WTC11 (cell line): ENCODE data around the gene FXYD6. TPM values are rescaled to one million over a fixed set of nuclear protein-coding genes. Genes with fewer than 3 reads are reported as not detected.

Experiments
- ATAC-seq: fragments of 200-7000 bp; cut with Tn5 transposase; 2 replicates; pipeline ENCODE4 v1.10.0; 2021; ENCODE audit warnings: mild to moderate bottlenecking, moderate library complexity
- CTCF ChIA-PET: fragments of 300-600 bp; sonication (Branson Sonifier 250); formaldehyde crosslinking; loops from one replicate; lab custom pipeline; 2021; ENCODE audit warnings: antibody characterized with exemption; lab: Charles Lee
- POLR2A ChIA-PET: fragments of 350-600 bp; sonication (Branson Sonifier 250); formaldehyde crosslinking; loops from one replicate; lab custom pipeline; 2021; ENCODE audit warnings: antibody characterized with exemption; lab: Charles Lee
- DNase-seq: peaks from one replicate; pipeline ENCODE4 v3.0.0; 2021; ENCODE audit warnings: low spot score
- H3K27ac Mint-ChIP-seq: 2 replicates; pipeline ENCODE4 v1.8.0; 2021; ENCODE audit warnings: mixed read lengths
- H3K27me3 Mint-ChIP-seq: 2 replicates; pipeline ENCODE4 v1.8.0; 2021; ENCODE audit warnings: low read depth, mild to moderate bottlenecking, moderate library complexity, mixed read lengths
- H3K36me3 Mint-ChIP-seq: 2 replicates; pipeline ENCODE4 v1.8.0; 2021; ENCODE audit warnings: mixed read lengths
- H3K4me1 Mint-ChIP-seq: 2 replicates; pipeline ENCODE4 v1.8.0; 2022; ENCODE audit warnings: mixed read lengths
- H3K4me3 Mint-ChIP-seq: 2 replicates; pipeline ENCODE4 v1.8.0; 2021; ENCODE audit warnings: mild to moderate bottlenecking, moderate library complexity, mixed read lengths
- H3K9me3 Mint-ChIP-seq: 2 replicates; pipeline ENCODE4 v1.8.0; 2021; ENCODE audit warnings: mixed read lengths
- AFF4 ChIP-seq: sonication (generic); formaldehyde crosslinking; IDR thresholded peaks from 2 replicates; pipeline ENCODE4 v1.8.1; 2023; ENCODE audit warnings: mild to moderate bottlenecking, missing genetic modification reagents, borderline replicate concordance
- AR ChIP-seq: fragments of 250-450 bp; sonication (Bioruptor Pico); IDR thresholded peaks from 2 replicates; pipeline ENCODE4 v1.9.0; 2021; ENCODE audit warnings: mild to moderate bottlenecking
- CBFB ChIP-seq: sonication (generic); formaldehyde crosslinking; IDR thresholded peaks from 2 replicates; pipeline ENCODE4 v1.8.1; 2022; ENCODE audit warnings: mild to moderate bottlenecking, low read depth, missing genetic modification reagents
- CREB1 ChIP-seq: sonication (generic); formaldehyde crosslinking; IDR thresholded peaks from 2 replicates; pipeline ENCODE4 v1.8.0; 2023; ENCODE audit warnings: mild to moderate bottlenecking, missing genetic modification reagents
- EMX1 ChIP-seq: fragments of 250-450 bp; sonication (Bioruptor Pico); IDR thresholded peaks from 2 replicates; pipeline ENCODE4 v1.8.0; 2021; ENCODE audit warnings: mild to moderate bottlenecking
- FOXJ3 ChIP-seq: sonication (generic); formaldehyde crosslinking; IDR thresholded peaks from 2 replicates; pipeline ENCODE4 v1.9.0; 2021; ENCODE audit warnings: missing genetic modification reagents, mild to moderate bottlenecking, borderline replicate concordance
- JAZF1 ChIP-seq: fragments of 250-450 bp; sonication (Bioruptor Pico); IDR thresholded peaks from 2 replicates; pipeline ENCODE4 v1.9.0; 2021; ENCODE audit warnings: moderate library complexity, mild to moderate bottlenecking, inconsistent platforms
- NFE2L1 ChIP-seq: sonication (generic); formaldehyde crosslinking; IDR thresholded peaks from 2 replicates; pipeline ENCODE4 v1.8.1; 2023; ENCODE audit warnings: missing genetic modification reagents
- NFYB ChIP-seq: sonication (generic); formaldehyde crosslinking; conservative IDR thresholded peaks from 2 replicates; pipeline ENCODE4 v1.8.0; 2022; ENCODE audit warnings: low read depth, missing genetic modification reagents
- NR1H2 ChIP-seq: sonication (generic); formaldehyde crosslinking; IDR thresholded peaks from 2 replicates; pipeline ENCODE4 v1.9.0; 2021; ENCODE audit warnings: mild to moderate bottlenecking, moderate library complexity, missing genetic modification reagents
- NR2C2 ChIP-seq: sonication (generic); formaldehyde crosslinking; IDR thresholded peaks from 2 replicates; pipeline ENCODE4 v1.8.0; 2022; ENCODE audit warnings: mild to moderate bottlenecking, missing genetic modification reagents
- OVOL2 ChIP-seq: fragments of 250-450 bp; sonication (Bioruptor Pico); IDR thresholded peaks from 2 replicates; pipeline ENCODE4 v1.9.0; 2021; ENCODE audit warnings: mild to moderate bottlenecking, borderline replicate concordance
- PRRX2 ChIP-seq: fragments of 250-450 bp; sonication (Bioruptor Pico); IDR thresholded peaks from 2 replicates; pipeline ENCODE4 v1.8.0; 2021; ENCODE audit warnings: mild to moderate bottlenecking
- SP1 ChIP-seq: sonication (generic); formaldehyde crosslinking; conservative IDR thresholded peaks from 2 replicates; pipeline ENCODE4 v1.8.1; 2022; ENCODE audit warnings: missing genetic modification reagents
- total RNA-seq: library from RNA; stranded (reverse); gene quantifications from 3 replicates; pipeline ENCODE4 v1.2.3, GENCODE V29; 2021
- TF ChIP-seq, protein P1 (sequence below): fragments of 250-450 bp; sonication (Bioruptor Pico); conservative IDR thresholded peaks from 2 replicates; pipeline ENCODE4 v1.9.0; 2021; ENCODE audit warnings: mild to moderate bottlenecking

The FXYD6 gene
- total RNA-seq, 1 experiment from 2014 or later, result 26.2 TPM

DNA sequence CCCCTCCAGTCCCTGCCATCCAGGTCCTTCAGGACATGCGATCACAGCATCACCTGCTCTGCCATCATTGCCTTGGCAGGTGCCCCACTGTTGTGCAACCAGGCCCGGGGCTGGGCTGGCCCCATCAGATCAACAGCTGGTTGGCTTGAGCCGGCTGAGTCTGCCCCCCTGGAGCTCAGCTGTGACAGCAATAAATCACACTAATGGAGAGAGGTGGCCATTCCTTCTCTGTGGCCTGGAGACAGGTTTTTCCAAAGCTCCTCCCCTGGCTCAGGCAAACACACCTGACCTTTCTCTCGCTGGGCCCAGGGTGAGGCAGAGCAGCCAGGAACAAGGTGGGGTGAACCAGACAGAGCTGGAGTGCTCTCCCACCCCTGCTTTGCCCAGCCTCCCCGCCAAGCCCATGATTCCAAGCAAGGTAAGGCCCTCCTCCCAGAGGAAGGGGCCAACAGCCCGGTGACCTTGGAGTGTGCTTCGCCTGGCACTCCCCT lies 43.0 kb downstream of the FXYD6 start (continued):
- TF ChIP-seq AFF4 (CRISPR knock-in tag) (no peak), NR2C2 (CRISPR knock-in tag) (no peak), NR1H2 (no peak), JAZF1 (CRISPR knock-in tag) (no peak)

GRCh38 chr11:117832511-117832910 lies 43.9 kb downstream of the FXYD6 start:
- Mint-ChIP-seq H3K4me1 (peaks cover 17% of the 10 kb centered on the region), H3K27me3 (peaks cover 2% of the 10 kb centered on the region; the same call in 1 of the 2 replicates), H3K27ac (no peak overlapping the region), H3K4me3 (no peak overlapping the region), H3K36me3 (no peaks in the 10 kb centered on the region), H3K9me3 (no peaks in the 10 kb centered on the region)
- ATAC-seq, result no peak
- POLR2A ChIA-PET, result no interaction called here
- TF ChIP-seq SP1 (CRISPR knock-in tag) (no peak), AR (no peak), NFYB (CRISPR knock-in tag) (no peak)
- TF ChIP-seq, all 79 proteins: peak for 0
- DNase-seq, result no peak
- CTCF ChIA-PET, result interaction anchor here (0.7 to 3.3 kb wide), 5 partner anchors 13 to 114 kb away, joined by 3 to 23 read pairs (median 6); no protein-coding TSS in a partner anchor

DNA sequence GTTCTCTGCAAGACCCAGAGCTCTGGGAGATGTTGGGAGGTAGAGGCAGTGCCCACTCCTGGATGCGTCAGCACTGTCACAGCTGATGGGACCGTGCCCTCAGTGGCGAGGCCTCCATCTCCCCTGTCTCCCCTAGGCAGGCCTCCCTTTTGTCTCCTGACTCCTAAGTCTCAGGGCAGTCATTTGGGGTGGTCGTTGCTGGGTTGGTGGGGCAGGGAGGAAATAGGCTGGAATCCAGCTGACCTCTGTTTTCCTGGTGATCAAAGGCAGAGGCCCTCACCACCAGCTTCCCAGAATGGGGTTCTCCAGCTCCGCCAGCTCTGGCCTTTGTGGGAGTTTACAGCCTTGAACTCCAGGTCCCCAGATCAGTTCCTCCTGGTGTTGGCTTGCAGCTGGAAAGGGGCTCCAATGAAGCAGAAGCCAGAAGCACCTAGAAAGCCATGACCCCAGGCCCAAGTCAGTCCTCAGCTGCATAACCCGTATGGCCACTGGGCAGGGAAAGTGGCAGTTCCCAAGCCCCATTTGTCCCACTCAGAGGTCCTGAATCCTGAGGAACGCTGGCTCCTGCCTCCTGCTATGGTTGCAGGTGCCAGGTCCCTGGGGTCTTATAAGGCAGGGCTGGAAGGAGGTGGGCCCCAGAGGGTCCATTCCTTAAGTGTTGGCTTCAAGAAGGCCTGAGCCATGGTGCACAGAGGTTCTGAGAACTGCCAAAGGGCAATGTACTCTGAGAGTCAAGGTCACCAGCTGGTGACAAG lies 44.6 kb downstream of the FXYD6 start:
- DNase-seq (no peak), ATAC-seq (no peak)
- Mint-ChIP-seq H3K9me3 (no peaks in the 10 kb centered on the region), H3K36me3 (no peaks in the 10 kb centered on the region), H3K27me3 (peaks cover 2% of the 10 kb centered on the region; the same call in 1 of the 2 replicates), H3K4me1 (peaks cover 13% of the 10 kb centered on the region), H3K27ac (no peak overlapping the region), H3K4me3 (no peak overlapping the region)
- CTCF ChIA-PET, result interaction anchor here (0.7 to 1.5 kb wide), 3 partner anchors 13 to 113 kb away, joined by 3 to 6 read pairs (median 6); no protein-coding TSS in a partner anchor
- POLR2A ChIA-PET, result no interaction called here
- TF ChIP-seq FOXJ3 (CRISPR knock-in tag), result no peak

- TF ChIP-seq CREB1 (CRISPR knock-in tag), result no peak
- TF ChIP-seq CBFB, result no peak
- TF ChIP-seq OVOL2 (CRISPR knock-in tag), result no peak
- no peak for TF ChIP-seq JAZF1 (CRISPR knock-in tag)
- no peak for TF ChIP-seq FOXJ3 (CRISPR knock-in tag)
- no peak for TF ChIP-seq NFE2L1 (CRISPR knock-in tag)
- TF ChIP-seq PRRX2 (CRISPR knock-in tag), result no peak
- TF ChIP-seq, protein P1, sequence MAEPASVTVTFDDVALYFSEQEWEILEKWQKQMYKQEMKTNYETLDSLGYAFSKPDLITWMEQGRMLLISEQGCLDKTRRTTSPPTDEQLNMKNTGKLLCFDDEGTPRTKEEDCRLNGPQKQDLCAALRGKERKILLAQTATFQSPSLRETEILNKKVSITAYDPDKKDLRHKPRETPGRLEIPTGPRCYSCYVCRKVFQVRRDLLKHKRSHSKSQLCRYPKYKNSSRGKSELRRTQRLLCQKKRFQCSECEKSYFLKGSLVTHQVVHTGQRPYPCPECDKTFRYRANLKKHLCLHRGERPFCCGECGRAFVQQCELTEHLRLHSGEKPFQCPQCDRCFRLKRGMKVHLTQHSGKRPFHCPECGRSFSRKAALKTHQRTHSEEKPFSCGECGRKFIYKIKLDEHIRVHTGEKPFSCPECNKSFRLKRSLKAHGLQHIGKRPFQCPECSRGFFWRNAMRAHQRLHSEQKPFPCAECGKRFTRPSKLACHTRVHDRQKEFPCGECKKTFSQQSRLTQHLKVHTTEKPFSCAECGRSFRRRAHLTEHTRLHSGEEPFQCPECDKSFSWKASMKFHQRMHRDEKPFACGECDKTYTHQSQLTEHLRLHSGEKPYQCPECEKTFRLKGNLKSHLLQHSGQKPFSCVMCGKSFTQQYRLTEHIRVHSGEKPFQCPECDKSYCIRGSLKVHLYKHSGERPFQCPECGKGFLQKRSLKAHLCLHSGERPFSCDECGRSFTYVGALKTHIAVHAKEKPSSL (CRISPR knock-in tag), result no peak
- no peak for TF ChIP-seq EMX1 (CRISPR knock-in tag)
- no peaks in the 10 kb centered on the region for H3K36me3 Mint-ChIP-seq
- ChIA-PET POLR2A (no interaction called here), CTCF (interaction anchor here (1.0 to 1.5 kb wide), 4 partner anchors 12 to 116 kb away, joined by 3 to 6 read pairs (median 6); no protein-coding TSS in a partner anchor)
- DNase-seq (no peak), ATAC-seq (peak; percentile 22; the same call in 1 of the 2 replicates)
- no peaks in the 10 kb centered on the region for H3K9me3 Mint-ChIP-seq
- H3K4me1 Mint-ChIP-seq, result peaks cover 13% of the 10 kb centered on the region
- H3K27ac Mint-ChIP-seq, result peak overlapping the region; percentile 61
- H3K4me3 Mint-ChIP-seq, result no peak overlapping the region
- H3K27me3 Mint-ChIP-seq, result peaks cover 2% of the 10 kb centered on the region; the same call in 1 of the 2 replicates
Measured at GRCh38 chr11:117830674-117831351, 45.6 kb downstream of the FXYD6 start.
